RWPE2 (cell line): ENCODE results near the gene FGD2.
A peak's percentile ranks its signal among the peaks of the same experiment; 100 is the strongest.

Source experiments
- ATAC-seq: fragments of 200-7000 bp; cut with Tn5 transposase; 3 replicates; pipeline ENCODE4 v1.9.1; 2021; ENCODE audit warnings: low read depth
- DNase-seq: peaks from one replicate; pipeline ENCODE4 v3.0.0-alpha.2; 2020; ENCODE audit warnings: low spot score
- H3K27ac ChIP-seq: fragments of 450-650 bp; 2 replicates; pipeline ENCODE4 v1.5.1; 2017; ENCODE audit warnings: mild to moderate bottlenecking; ENCODE audit not compliant: poor library complexity, severe bottlenecking
- H3K27me3 ChIP-seq: fragments of 250-450 bp; sonication (Bioruptor Pico); 2 replicates; pipeline ENCODE4 v1.5.1; 2021; ENCODE audit warnings: mild to moderate bottlenecking, moderate library complexity; ENCODE audit not compliant: insufficient read depth, poor library complexity, severe bottlenecking
- H3K36me3 ChIP-seq: fragments of 250-450 bp; sonication (Bioruptor Pico); 2 replicates; pipeline ENCODE4 v1.5.1; 2020; ENCODE audit warnings: low read depth, mild to moderate bottlenecking, moderate library complexity
- H3K4me1 ChIP-seq: fragments of 250-450 bp; sonication (Bioruptor Pico); 2 replicates; pipeline ENCODE4 v1.5.1; 2021; ENCODE audit warnings: mild to moderate bottlenecking, moderate library complexity; ENCODE audit not compliant: insufficient read depth, poor library complexity, severe bottlenecking
- H3K4me3 ChIP-seq: fragments of 250-450 bp; sonication (Bioruptor Pico); 2 replicates; pipeline ENCODE4 v1.5.1; 2021; ENCODE audit warnings: mild to moderate bottlenecking, moderate library complexity; ENCODE audit not compliant: severe bottlenecking
- H3K9me3 ChIP-seq: fragments of 250-450 bp; sonication (Bioruptor Pico); 2 replicates; pipeline ENCODE4 v1.5.1; 2021; ENCODE audit warnings: mild to moderate bottlenecking, moderate library complexity; ENCODE audit not compliant: severe bottlenecking
- TF ChIP-seq, protein P1 (sequence below): fragments of 450-650 bp; IDR thresholded peaks from one replicate; pipeline ENCODE4 v1.5.1; 2017; ENCODE audit warnings: mild to moderate bottlenecking, moderate library complexity; ENCODE audit not compliant: poor library complexity, severe bottlenecking

FGD2 gene

DNA sequence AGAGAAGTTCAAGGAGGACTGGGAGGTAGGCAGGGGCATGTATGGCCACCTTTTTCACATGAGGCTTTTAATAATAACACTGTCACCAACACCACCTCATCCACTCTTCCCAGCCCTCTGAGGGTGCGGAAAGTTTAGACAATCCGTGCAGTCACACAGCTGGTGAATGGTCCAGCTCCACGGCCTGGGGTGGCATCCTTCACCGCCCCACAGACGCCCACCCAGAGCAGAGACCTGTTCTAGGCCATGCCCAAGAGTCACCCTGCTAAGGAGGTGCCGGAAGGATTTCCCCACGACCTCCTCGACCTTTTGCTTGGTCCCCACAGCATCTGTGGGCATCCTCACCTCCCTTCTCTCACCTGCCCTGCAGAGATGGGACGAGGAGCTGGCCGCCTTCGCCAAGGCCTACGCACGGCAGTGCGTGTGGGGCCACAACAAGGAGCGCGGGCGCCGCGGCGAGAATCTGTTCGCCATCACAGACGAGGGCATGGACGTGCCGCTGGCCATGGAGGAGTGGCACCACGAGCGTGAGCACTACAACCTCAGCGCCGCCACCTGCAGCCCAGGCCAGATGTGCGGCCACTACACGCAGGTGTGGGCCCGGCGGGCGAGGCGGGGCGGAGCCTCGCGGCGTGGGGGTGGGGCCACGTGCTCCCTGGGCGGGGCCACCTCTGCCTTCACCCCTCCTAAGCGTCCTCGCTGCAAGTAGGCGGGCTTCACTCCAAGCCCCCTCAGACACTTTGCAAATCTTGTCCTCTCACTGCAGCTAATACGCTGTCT lies 46.5 kb upstream of the FGD2 start:
- TF ChIP-seq, protein P1, sequence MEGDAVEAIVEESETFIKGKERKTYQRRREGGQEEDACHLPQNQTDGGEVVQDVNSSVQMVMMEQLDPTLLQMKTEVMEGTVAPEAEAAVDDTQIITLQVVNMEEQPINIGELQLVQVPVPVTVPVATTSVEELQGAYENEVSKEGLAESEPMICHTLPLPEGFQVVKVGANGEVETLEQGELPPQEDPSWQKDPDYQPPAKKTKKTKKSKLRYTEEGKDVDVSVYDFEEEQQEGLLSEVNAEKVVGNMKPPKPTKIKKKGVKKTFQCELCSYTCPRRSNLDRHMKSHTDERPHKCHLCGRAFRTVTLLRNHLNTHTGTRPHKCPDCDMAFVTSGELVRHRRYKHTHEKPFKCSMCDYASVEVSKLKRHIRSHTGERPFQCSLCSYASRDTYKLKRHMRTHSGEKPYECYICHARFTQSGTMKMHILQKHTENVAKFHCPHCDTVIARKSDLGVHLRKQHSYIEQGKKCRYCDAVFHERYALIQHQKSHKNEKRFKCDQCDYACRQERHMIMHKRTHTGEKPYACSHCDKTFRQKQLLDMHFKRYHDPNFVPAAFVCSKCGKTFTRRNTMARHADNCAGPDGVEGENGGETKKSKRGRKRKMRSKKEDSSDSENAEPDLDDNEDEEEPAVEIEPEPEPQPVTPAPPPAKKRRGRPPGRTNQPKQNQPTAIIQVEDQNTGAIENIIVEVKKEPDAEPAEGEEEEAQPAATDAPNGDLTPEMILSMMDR, result no peak
- H3K9me3 ChIP-seq, result no peaks in the 10 kb centered on the region
- H3K27me3 ChIP-seq, result no peaks in the 10 kb centered on the region
- DNase-seq (no peak), ATAC-seq (no peak)
- H3K27ac ChIP-seq, result no peak overlapping the region
- H3K4me3 ChIP-seq, result no peak overlapping the region
- H3K36me3 ChIP-seq, result no peaks in the 10 kb centered on the region
- H3K4me1 ChIP-seq, result peaks cover 9% of the 10 kb centered on the region

- Histone ChIP-seq H3K9me3 (no peaks in the 10 kb centered on the region), H3K4me1 (peaks cover 11% of the 10 kb centered on the region), H3K36me3 (no peaks in the 10 kb centered on the region), H3K4me3 (no peak overlapping the region), H3K27me3 (no peaks in the 10 kb centered on the region), H3K27ac (peak overlapping the region; percentile 17)
- ATAC-seq (no peak), DNase-seq (no peak)
- TF ChIP-seq, protein P1, result no peak
Observed at GRCh38 chr6:36959555-36960250, 45.8 kb upstream of the FGD2 start.

DNA sequence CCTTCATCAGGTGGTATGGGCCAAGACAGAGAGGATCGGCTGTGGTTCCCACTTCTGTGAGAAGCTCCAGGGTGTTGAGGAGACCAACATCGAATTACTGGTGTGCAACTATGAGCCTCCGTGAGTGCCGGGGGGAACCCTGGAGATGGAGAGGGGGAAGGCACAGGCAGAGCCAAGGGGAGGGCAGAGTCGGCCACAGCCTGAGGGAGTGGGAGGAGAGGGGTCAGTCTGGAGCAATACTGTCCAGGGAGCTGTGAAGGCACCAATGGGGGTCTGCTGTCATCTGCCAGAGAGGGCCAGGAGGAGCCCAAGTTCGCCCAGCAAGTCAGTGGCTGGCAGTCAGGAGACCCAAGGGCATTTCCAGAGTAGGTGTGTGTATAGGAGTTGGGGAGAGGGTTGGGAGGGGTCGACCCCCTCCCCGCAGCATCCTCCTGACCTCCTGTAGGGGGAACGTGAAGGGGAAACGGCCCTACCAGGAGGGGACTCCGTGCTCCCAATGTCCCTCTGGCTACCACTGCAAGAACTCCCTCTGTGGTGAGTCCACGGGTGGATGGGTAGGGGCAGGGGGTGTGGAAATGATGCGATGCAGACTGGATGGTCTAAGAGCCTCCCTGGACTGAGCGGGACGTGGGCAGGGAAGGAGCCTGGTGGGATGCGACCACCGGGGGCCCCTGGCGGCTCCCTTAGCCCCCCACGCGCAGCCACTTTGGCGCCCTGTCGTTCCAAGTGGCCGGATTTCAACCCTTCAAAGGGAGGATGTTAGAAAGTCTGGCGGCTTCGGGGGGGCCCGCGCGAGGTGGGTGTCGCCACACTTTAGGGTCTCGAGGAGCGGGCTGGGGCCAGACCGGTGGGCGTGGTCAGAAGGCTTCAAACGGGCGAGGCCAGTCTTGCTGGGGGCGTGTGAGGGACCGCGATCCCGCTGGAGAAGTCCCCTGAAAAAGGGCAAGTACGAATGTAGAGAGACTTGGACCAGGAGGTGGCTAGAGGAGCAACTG lies 43.7 kb upstream of the FGD2 start:
- H3K4me3 ChIP-seq, result no peak overlapping the region
- H3K9me3 ChIP-seq, result no peaks in the 10 kb centered on the region
- ATAC-seq, result no peak
- TF ChIP-seq, protein P1, result no peak
- DNase-seq, result no peak
- peaks cover 11% of the 10 kb centered on the region for H3K4me1 ChIP-seq
- no peak overlapping the region for H3K27ac ChIP-seq
- no peaks in the 10 kb centered on the region for H3K36me3 ChIP-seq
- no peaks in the 10 kb centered on the region for H3K27me3 ChIP-seq

- peaks cover 11% of the 10 kb centered on the region for H3K4me1 ChIP-seq
- ATAC-seq, result no peak
Observed at GRCh38 chr6:36962874-36963273, 42.6 kb upstream of the FGD2 start.

More at GRCh38 chr6:36962874-36963273, 42.6 kb upstream of the FGD2 start:
- no peak for DNase-seq
- TF ChIP-seq, protein P1, result no peak
- Histone ChIP-seq H3K27ac (no peak overlapping the region), H3K36me3 (peaks cover 6% of the 10 kb centered on the region), H3K4me3 (no peak overlapping the region), H3K27me3 (no peaks in the 10 kb centered on the region), H3K9me3 (no peaks in the 10 kb centered on the region)
